ENCODE results near the gene R3HDM4.

The R3HDM4 gene

GRCh38 chr19:926589-927350 lies 13.8 kb upstream of the R3HDM4 start:
- TF ChIP-seq CTCF (IDR thresholded peaks at IDR 0.05), result no peak

GRCh38 chr19:926323-926588 lies 13.2 kb upstream of the R3HDM4 start:
- no peak for TF ChIP-seq CTCF (IDR thresholded peaks at IDR 0.05)

GRCh38 chr19:925526-926322 lies 12.7 kb upstream of the R3HDM4 start, which contains the start of gene ARID3A:
TSS of gene ARID3A (plus strand) at chr19:926035. CDS start at chr19:929529, 3,494 bp downstream.
- TF ChIP-seq CTCF (IDR thresholded peaks at IDR 0.05), result no peak

- no peak for TF ChIP-seq CTCF (IDR thresholded peaks at IDR 0.05)
Observed at GRCh38 chr19:925087-925525, 12.1 kb upstream of the R3HDM4 start.

GRCh38 chr19:924553-925086 lies 11.6 kb upstream of the R3HDM4 start:
- no peak for TF ChIP-seq CTCF (IDR thresholded peaks at IDR 0.05)

- no peak for TF ChIP-seq CTCF (IDR thresholded peaks at IDR 0.05)
Observed at GRCh38 chr19:920051-920864, 7.2 kb upstream of the R3HDM4 start.
